Measurements from ENCODE around the gene SLMAP.

- TF ChIP-seq POLR2A (IDR thresholded peaks at IDR 0.05) (no peak), CTCF (IDR thresholded peaks at IDR 0.05) (no peak)
Observed at GRCh38 chr3:57942872-57943283, 186.8 kb downstream of the SLMAP start.

Data from uterus (tissue), 2 donors.